Prostate gland (tissue), 2 donors: ENCODE measurements around the gene CORO2B. TPM values are rescaled to one million over a fixed set of nuclear protein-coding genes. Genes with fewer than 3 reads are reported as not detected.

Experiments
- DNase-seq: peaks from one replicate; pipeline ENCODE4 v3.0.0-alpha.2; 2019; ENCODE audit warnings: low spot score
- H3K27ac ChIP-seq, 2 donors: fragments of 200-600 bp; sonication (generic); 2 replicates each; pipeline ENCODE4 v1.5.1; 2017 to 2019
- H3K27me3 ChIP-seq: fragments of 200-600 bp; sonication (generic); replicated peaks from 2 replicates; pipeline ENCODE4 v1.5.1; 2019; ENCODE audit not compliant: insufficient read depth
- H3K36me3 ChIP-seq, 2 donors: fragments of 200-600 bp; sonication (generic); 1 replicate in 1 of 2; 2 replicates in 1 of 2; pipeline versions ENCODE4 v1.5.1 to v1.8.1; 2017 to 2019
- H3K4me1 ChIP-seq: fragments of 200-600 bp; sonication (generic); replicated peaks from 2 replicates; pipeline ENCODE4 v1.5.1; 2019
- H3K4me3 ChIP-seq, 2 donors: fragments of 200-600 bp; sonication (generic); 2 replicates each; pipeline ENCODE4 v1.5.1; 2017 to 2019
- H3K9me3 ChIP-seq: fragments of 200-600 bp; sonication (generic); 2 replicates; pipeline ENCODE4 v1.5.1; 2017
- CTCF ChIP-seq, 4 experiments: fragments of 200-600 bp in 2 of 4; fragments of 450-650 bp in 2 of 4; sonication (generic) in 2 of 4; IDR thresholded peaks; 1 replicate in 3 of 4; 2 replicates in 1 of 4; pipeline ENCODE4 v1.5.1; 2016 to 2019; ENCODE audit warnings: antibody characterized with exemption in 4 of 4, mild to moderate bottlenecking in 2 of 4, moderate library complexity in 2 of 4
- POLR2A ChIP-seq: fragments of 450-650 bp; IDR thresholded peaks from one replicate; pipeline ENCODE4 v1.6.1; 2016; ENCODE audit warnings: antibody characterized with exemption, mild to moderate bottlenecking
- POLR2AphosphoS5 ChIP-seq: sonication (generic); formaldehyde crosslinking; IDR thresholded peaks from one replicate; pipeline ENCODE4 v1.6.1; 2017; ENCODE audit warnings: antibody characterized with exemption
- WGBS: methylation state at CpG from one replicate; pipeline ENCODE4 v1.1.5; 2018; 5-methylcytosine and 5-hydroxymethylcytosine counted together
- intact Hi-C: fragments of 100-400 bp; cut with DNase I; formaldehyde crosslinking; loops from one replicate; pipeline ENCODE4 v1.14.2; 2022
- total RNA-seq, 2 donors: library from RNA; depleted of rRNA; stranded (reverse); fragments of >200 nt; gene quantifications; one replicate each; pipeline ENCODE4 v1.1.0, GENCODE V29; 2016

CORO2B gene
- total RNA-seq, 2 donors from 2014 or later, result 0.50 to 1.4 TPM

- H3K27ac ChIP-seq, result no peak overlapping the region
- no peak for DNase-seq
- intact Hi-C loops, result no loop called here
- H3K36me3 ChIP-seq, result no peaks in the 10 kb centered on the region
- no peaks in the 10 kb centered on the region for H3K9me3 ChIP-seq
- TF ChIP-seq POLR2AphosphoS5 (no peak), CTCF (IDR thresholded peaks at IDR 0.05) (no peak), POLR2A (no peak)
- 87% methylated on average over 4 of the region's 4 CpGs for WGBS
- H3K4me3 ChIP-seq, result no peak overlapping the region
- no peaks in the 10 kb centered on the region for H3K4me1 ChIP-seq
- no peaks in the 10 kb centered on the region for H3K27me3 ChIP-seq
These were observed 134.1 kb downstream of the CORO2B start for GRCh38 chr15:68712886-68713285.

GRCh38 chr15:68713874-68714273 lies 135.1 kb downstream of the CORO2B start:
- no peaks in the 10 kb centered on the region for H3K4me1 ChIP-seq
- no peak overlapping the region for H3K4me3 ChIP-seq
- H3K27me3 ChIP-seq, result no peaks in the 10 kb centered on the region
- H3K36me3 ChIP-seq, result no peaks in the 10 kb centered on the region
- intact Hi-C loops, result no loop called here
- H3K27ac ChIP-seq, result no peak overlapping the region
- TF ChIP-seq CTCF (IDR thresholded peaks at IDR 0.05) (no peak), POLR2AphosphoS5 (no peak), POLR2A (no peak)
- WGBS, result 94% methylated on average over 9 of the region's 9 CpGs
- H3K9me3 ChIP-seq, result no peaks in the 10 kb centered on the region
- DNase-seq, result no peak

- no peak for TF ChIP-seq POLR2A
- TF ChIP-seq POLR2AphosphoS5, result no peak
- no peak for TF ChIP-seq CTCF (IDR thresholded peaks at IDR 0.05)
- no peaks in the 10 kb centered on the region for H3K27me3 ChIP-seq
- no peaks in the 10 kb centered on the region for H3K36me3 ChIP-seq
- no peak overlapping the region for H3K4me3 ChIP-seq
- no peaks in the 10 kb centered on the region for H3K4me1 ChIP-seq
- WGBS, result 94% methylated on average over 8 of the region's 8 CpGs
- H3K27ac ChIP-seq, result no peak overlapping the region
- H3K9me3 ChIP-seq, result no peaks in the 10 kb centered on the region
- intact Hi-C loops, result no loop called here
- no peak for DNase-seq
These were observed 136.3 kb downstream of the CORO2B start for GRCh38 chr15:68715111-68715510.

- Histone ChIP-seq H3K27ac (no peak overlapping the region), H3K27me3 (no peaks in the 10 kb centered on the region), H3K4me1 (no peaks in the 10 kb centered on the region), H3K9me3 (no peaks in the 10 kb centered on the region), H3K36me3 (no peaks in the 10 kb centered on the region), H3K4me3 (no peak overlapping the region)
- 68% methylated on average over 3 of the region's 3 CpGs for WGBS
- TF ChIP-seq POLR2AphosphoS5 (no peak), POLR2A (no peak)
- no peak for DNase-seq
- intact Hi-C loops, result no loop called here
These were observed 139.2 kb downstream of the CORO2B start for GRCh38 chr15:68717951-68718350.

GRCh38 chr15:68718468-68718867 lies 139.7 kb downstream of the CORO2B start:
- TF ChIP-seq POLR2AphosphoS5 (no peak), CTCF (IDR thresholded peaks at IDR 0.05) (no peak), POLR2A (no peak)
- WGBS, result 90% methylated on average over 12 of the region's 12 CpGs
- intact Hi-C loops, result no loop called here
- DNase-seq, result no peak
- H3K27ac ChIP-seq, result no peak overlapping the region
- no peak overlapping the region for H3K4me3 ChIP-seq
- no peaks in the 10 kb centered on the region for H3K27me3 ChIP-seq
- no peaks in the 10 kb centered on the region for H3K36me3 ChIP-seq
- no peaks in the 10 kb centered on the region for H3K4me1 ChIP-seq
- no peaks in the 10 kb centered on the region for H3K9me3 ChIP-seq
